22Rv1 (cell line): ENCODE results near the gene COL16A1.

Source experiments
- ZFX ChIP-seq: fragments of 450-650 bp; IDR thresholded peaks from 2 replicates; pipeline ENCODE4 v1.6.1; 2017; ENCODE audit warnings: antibody characterized with exemption, borderline replicate concordance
- TF ChIP-seq, protein P1 (sequence below): fragments of 450-650 bp; IDR thresholded peaks from 2 replicates; pipeline ENCODE4 v1.5.1; 2017; ENCODE audit warnings: mild to moderate bottlenecking

DNA sequence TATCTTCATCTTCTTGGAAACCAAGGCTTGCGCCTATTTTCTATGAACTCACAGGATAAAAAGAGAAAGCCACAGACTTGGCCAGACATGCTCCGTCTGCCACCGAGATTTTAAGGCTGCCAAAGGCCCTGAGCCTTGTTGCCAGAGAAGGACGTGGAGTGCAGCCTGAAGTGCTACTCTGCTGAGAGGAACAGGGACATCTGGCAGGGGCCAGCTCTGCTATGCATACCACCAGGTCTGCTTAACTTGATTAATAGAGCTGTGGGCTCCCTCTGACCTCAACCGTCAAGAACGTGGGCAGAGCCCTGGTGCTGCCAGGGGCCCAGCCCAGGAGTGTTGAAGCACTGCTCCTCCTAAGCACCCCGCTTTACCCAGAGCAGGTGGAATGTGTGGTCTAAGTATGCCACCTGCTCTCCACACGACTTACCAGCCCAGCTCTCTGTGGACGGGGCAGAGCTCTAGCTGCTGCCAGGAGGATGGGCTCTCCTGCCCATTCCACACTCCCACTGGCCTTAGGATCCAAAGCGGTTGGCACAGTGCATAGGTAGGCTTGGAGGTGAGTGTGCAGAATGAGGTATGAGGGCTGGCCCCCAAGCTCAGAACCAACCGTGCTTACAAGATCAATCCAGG, 75.8 kb downstream of the COL16A1 start:
- TF ChIP-seq, protein P1, sequence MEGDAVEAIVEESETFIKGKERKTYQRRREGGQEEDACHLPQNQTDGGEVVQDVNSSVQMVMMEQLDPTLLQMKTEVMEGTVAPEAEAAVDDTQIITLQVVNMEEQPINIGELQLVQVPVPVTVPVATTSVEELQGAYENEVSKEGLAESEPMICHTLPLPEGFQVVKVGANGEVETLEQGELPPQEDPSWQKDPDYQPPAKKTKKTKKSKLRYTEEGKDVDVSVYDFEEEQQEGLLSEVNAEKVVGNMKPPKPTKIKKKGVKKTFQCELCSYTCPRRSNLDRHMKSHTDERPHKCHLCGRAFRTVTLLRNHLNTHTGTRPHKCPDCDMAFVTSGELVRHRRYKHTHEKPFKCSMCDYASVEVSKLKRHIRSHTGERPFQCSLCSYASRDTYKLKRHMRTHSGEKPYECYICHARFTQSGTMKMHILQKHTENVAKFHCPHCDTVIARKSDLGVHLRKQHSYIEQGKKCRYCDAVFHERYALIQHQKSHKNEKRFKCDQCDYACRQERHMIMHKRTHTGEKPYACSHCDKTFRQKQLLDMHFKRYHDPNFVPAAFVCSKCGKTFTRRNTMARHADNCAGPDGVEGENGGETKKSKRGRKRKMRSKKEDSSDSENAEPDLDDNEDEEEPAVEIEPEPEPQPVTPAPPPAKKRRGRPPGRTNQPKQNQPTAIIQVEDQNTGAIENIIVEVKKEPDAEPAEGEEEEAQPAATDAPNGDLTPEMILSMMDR: no peak
- no peak for TF ChIP-seq ZFX
